Activated naive CD8-positive, alpha-beta T cell treated with anti-CD3 and anti-CD28 coated beads for 36 hours (primary cell): ENCODE measurements around the gene FTHL17. TPM values are rescaled to one million over a fixed set of nuclear protein-coding genes. Genes with fewer than 3 reads are reported as not detected.
A peak's percentile ranks its signal among the peaks of the same experiment; 100 is the strongest.

Experiments
- DNase-seq: peaks from one replicate; pipeline ENCODE4 v3.0.0; 2021
- H3K27ac Mint-ChIP-seq: one replicate; pipeline ENCODE4 v1.8.0; 2022; ENCODE audit warnings: mild to moderate bottlenecking, moderate library complexity, mixed read lengths
- H3K27me3 Mint-ChIP-seq: one replicate; pipeline ENCODE4 v1.8.0; 2022; ENCODE audit warnings: mild to moderate bottlenecking, mixed read lengths
- H3K36me3 Mint-ChIP-seq: one replicate; pipeline ENCODE4 v1.8.0; 2021; ENCODE audit warnings: mild to moderate bottlenecking, mixed read lengths
- H3K4me1 Mint-ChIP-seq: one replicate; pipeline ENCODE4 v1.8.0; 2021; ENCODE audit warnings: mixed read lengths
- H3K4me3 Mint-ChIP-seq: one replicate; pipeline ENCODE4 v1.8.0; 2022; ENCODE audit warnings: mild to moderate bottlenecking, moderate library complexity, mixed read lengths
- H3K9me3 Mint-ChIP-seq: one replicate; pipeline ENCODE4 v1.8.0; 2022; ENCODE audit warnings: mixed read lengths
- total RNA-seq, 2 experiments: library from RNA; stranded (reverse); gene quantifications; one replicate each; pipeline ENCODE4 v1.2.3, GENCODE V29; 2021

The FTHL17 gene
- total RNA-seq, 2 experiments from 2014 or later: not detected

DNA sequence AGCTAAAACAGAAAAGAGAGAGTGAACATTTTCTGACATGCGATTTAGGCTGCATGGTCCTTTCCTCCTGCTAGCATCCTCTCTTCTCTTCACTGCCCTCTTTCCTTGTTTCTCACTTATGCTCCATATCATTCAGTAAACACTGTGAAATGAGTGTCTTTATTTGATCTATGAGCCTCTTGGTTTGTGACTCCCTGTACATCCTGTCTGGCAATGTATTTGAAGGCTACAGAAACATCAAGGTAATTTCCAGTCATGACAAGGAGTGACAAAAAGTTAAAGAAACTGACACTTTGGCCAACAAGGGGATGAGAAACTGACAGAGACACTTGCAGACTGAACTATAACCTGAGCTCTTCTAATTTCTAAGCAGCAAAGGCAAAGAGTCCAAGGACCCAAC is 8.7 kb downstream of the FTHL17 start:
- DNase-seq: no peak
- H3K27ac Mint-ChIP-seq: no peak overlapping the region
- no peak overlapping the region for H3K4me3 Mint-ChIP-seq
- H3K27me3 Mint-ChIP-seq: no peaks in the 10 kb centered on the region
- H3K4me1 Mint-ChIP-seq: no peaks in the 10 kb centered on the region
- H3K9me3 Mint-ChIP-seq: peaks cover 1% of the 10 kb centered on the region
- H3K36me3 Mint-ChIP-seq: no peaks in the 10 kb centered on the region

GRCh38 chrX:31061091-31061490 is 10.8 kb downstream of the FTHL17 start:
- Mint-ChIP-seq H3K27me3 (no peaks in the 10 kb centered on the region), H3K9me3 (no peaks in the 10 kb centered on the region), H3K4me3 (no peak overlapping the region), H3K27ac (no peak overlapping the region), H3K36me3 (no peaks in the 10 kb centered on the region), H3K4me1 (no peaks in the 10 kb centered on the region)
- DNase-seq: no peak

GRCh38 chrX:31060016-31060415 is 11.8 kb downstream of the FTHL17 start:
- Mint-ChIP-seq H3K27me3 (no peaks in the 10 kb centered on the region), H3K27ac (no peak overlapping the region), H3K36me3 (no peaks in the 10 kb centered on the region), H3K4me3 (no peak overlapping the region), H3K9me3 (peaks cover 1% of the 10 kb centered on the region), H3K4me1 (no peaks in the 10 kb centered on the region)
- no peak for DNase-seq

- H3K9me3 Mint-ChIP-seq: peaks cover 1% of the 10 kb centered on the region
- H3K36me3 Mint-ChIP-seq: no peaks in the 10 kb centered on the region
- no peak for DNase-seq
- no peaks in the 10 kb centered on the region for H3K4me1 Mint-ChIP-seq
- no peak overlapping the region for H3K27ac Mint-ChIP-seq
- no peak overlapping the region for H3K4me3 Mint-ChIP-seq
- H3K27me3 Mint-ChIP-seq: no peaks in the 10 kb centered on the region
Measured at GRCh38 chrX:31058284-31058683, 13.6 kb downstream of the FTHL17 start.

GRCh38 chrX:31057691-31058090 is 14.2 kb downstream of the FTHL17 start:
- Mint-ChIP-seq H3K36me3 (no peaks in the 10 kb centered on the region), H3K27ac (no peak overlapping the region), H3K27me3 (no peaks in the 10 kb centered on the region), H3K4me3 (no peak overlapping the region), H3K4me1 (no peaks in the 10 kb centered on the region), H3K9me3 (peaks cover 1% of the 10 kb centered on the region)
- DNase-seq: peak; percentile 4

DNA sequence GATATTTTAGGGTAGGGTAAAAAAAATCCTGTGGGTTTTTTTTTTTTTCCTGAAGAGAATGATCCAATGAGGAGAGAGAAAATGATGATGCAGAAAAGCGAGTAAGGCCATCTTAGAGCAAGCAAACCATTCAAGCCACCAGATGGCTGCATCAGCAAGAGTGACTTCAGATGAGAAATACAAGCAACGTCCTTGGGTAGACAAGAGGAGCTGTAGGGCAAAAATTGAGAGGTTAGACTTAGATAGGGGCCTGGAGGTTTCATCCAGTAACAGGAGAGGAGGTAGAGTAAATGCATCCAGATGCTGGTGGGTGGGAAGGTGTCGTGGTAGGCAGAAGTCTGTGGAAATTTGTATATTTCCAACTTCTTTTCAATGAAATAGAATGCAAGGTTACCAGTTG is 14.6 kb downstream of the FTHL17 start:
- Mint-ChIP-seq H3K27ac (no peak overlapping the region), H3K36me3 (no peaks in the 10 kb centered on the region), H3K4me3 (no peak overlapping the region), H3K9me3 (peaks cover 1% of the 10 kb centered on the region), H3K27me3 (no peaks in the 10 kb centered on the region), H3K4me1 (no peaks in the 10 kb centered on the region)
- no peak for DNase-seq

- Mint-ChIP-seq H3K4me1 (no peaks in the 10 kb centered on the region), H3K27ac (no peak overlapping the region), H3K27me3 (no peaks in the 10 kb centered on the region), H3K4me3 (no peak overlapping the region), H3K36me3 (no peaks in the 10 kb centered on the region), H3K9me3 (peaks cover 1% of the 10 kb centered on the region)
- DNase-seq: no peak
Measured at GRCh38 chrX:31053621-31054020, 18.2 kb downstream of the FTHL17 start.

- Mint-ChIP-seq H3K36me3 (no peaks in the 10 kb centered on the region), H3K4me3 (no peak overlapping the region), H3K27me3 (peaks cover 10% of the 10 kb centered on the region), H3K9me3 (no peaks in the 10 kb centered on the region), H3K27ac (no peak overlapping the region), H3K4me1 (peaks cover 3% of the 10 kb centered on the region)
- no peak for DNase-seq
Measured at GRCh38 chrX:31039327-31039711, 32.5 kb downstream of the FTHL17 start.

GRCh38 chrX:31038575-31039326 is 33.1 kb downstream of the FTHL17 start:
- no peaks in the 10 kb centered on the region for H3K36me3 Mint-ChIP-seq
- no peak overlapping the region for H3K4me3 Mint-ChIP-seq
- DNase-seq: peak; percentile 2
- peaks cover 3% of the 10 kb centered on the region for H3K4me1 Mint-ChIP-seq
- H3K27ac Mint-ChIP-seq: no peak overlapping the region
- no peaks in the 10 kb centered on the region for H3K9me3 Mint-ChIP-seq
- peaks cover 10% of the 10 kb centered on the region for H3K27me3 Mint-ChIP-seq

GRCh38 chrX:31036895-31037294 is 34.9 kb downstream of the FTHL17 start:
- Mint-ChIP-seq H3K36me3 (no peaks in the 10 kb centered on the region), H3K4me3 (no peak overlapping the region), H3K27ac (no peak overlapping the region), H3K27me3 (peaks cover 10% of the 10 kb centered on the region), H3K9me3 (peaks cover 1% of the 10 kb centered on the region), H3K4me1 (peaks cover 3% of the 10 kb centered on the region)
- no peak for DNase-seq

GRCh38 chrX:31027351-31027750 is 44.5 kb downstream of the FTHL17 start:
- Mint-ChIP-seq H3K27ac (no peak overlapping the region), H3K4me1 (no peaks in the 10 kb centered on the region), H3K4me3 (no peak overlapping the region), H3K9me3 (no peaks in the 10 kb centered on the region), H3K27me3 (peaks cover 6% of the 10 kb centered on the region), H3K36me3 (no peaks in the 10 kb centered on the region)
- DNase-seq: no peak

GRCh38 chrX:31024866-31025265 is 47.0 kb downstream of the FTHL17 start:
- H3K4me1 Mint-ChIP-seq: no peaks in the 10 kb centered on the region
- DNase-seq: no peak
- H3K4me3 Mint-ChIP-seq: no peak overlapping the region
- H3K27ac Mint-ChIP-seq: no peak overlapping the region
- peaks cover 2% of the 10 kb centered on the region for H3K27me3 Mint-ChIP-seq
- no peaks in the 10 kb centered on the region for H3K9me3 Mint-ChIP-seq
- H3K36me3 Mint-ChIP-seq: no peaks in the 10 kb centered on the region

- peaks cover 4% of the 10 kb centered on the region for H3K27me3 Mint-ChIP-seq
- H3K4me3 Mint-ChIP-seq: no peak overlapping the region
- DNase-seq: no peak
- no peak overlapping the region for H3K27ac Mint-ChIP-seq
- no peaks in the 10 kb centered on the region for H3K9me3 Mint-ChIP-seq
- no peaks in the 10 kb centered on the region for H3K4me1 Mint-ChIP-seq
- no peaks in the 10 kb centered on the region for H3K36me3 Mint-ChIP-seq
Measured at GRCh38 chrX:31021537-31021936, 50.3 kb downstream of the FTHL17 start.

Other genes starting within 250 kb of the FTHL17 start
- 10 to 100 TPM; 23.0 to 25.0 TPM for gene TAB3, start 182.8 kb downstream of the FTHL17 start, total RNA-seq